AG04449 (cell line): ENCODE data around the gene PLEKHM3.

Source experiments
- CTCF ChIA-PET: fragments of 350-600 bp; formaldehyde crosslinking; extraction: SDS; loops from one replicate; lab custom pipeline; 2021; ENCODE audit warnings: antibody characterized with exemption; lab: Yijun Ruan, JAX
- POLR2A ChIA-PET: fragments of 400-600, 350-600 bp; formaldehyde crosslinking; extraction: SDS; loops from one replicate; lab custom pipeline; 2020; ENCODE audit warnings: antibody characterized with exemption, inconsistent platforms; lab: Yijun Ruan, JAX
- DNase-seq: peaks from one replicate; pipeline ENCODE4 v3.0.0-alpha.2; 2010; ENCODE audit warnings: low read depth, low spot score
- H3K4me3 ChIP-seq: 2 replicates; pipeline ENCODE4 v1.5.1; 2011; ENCODE audit warnings: low read depth, mild to moderate bottlenecking, control low read depth, low read length
- CTCF ChIP-seq: IDR thresholded peaks from one replicate; pipeline ENCODE4 v1.5.1; 2011; ENCODE audit warnings: mild to moderate bottlenecking, moderate library complexity, low read length, control low read depth, inconsistent platforms; ENCODE audit not compliant: insufficient read depth; ENCODE audit errors: missing control alignments

Gene PLEKHM3

DNA sequence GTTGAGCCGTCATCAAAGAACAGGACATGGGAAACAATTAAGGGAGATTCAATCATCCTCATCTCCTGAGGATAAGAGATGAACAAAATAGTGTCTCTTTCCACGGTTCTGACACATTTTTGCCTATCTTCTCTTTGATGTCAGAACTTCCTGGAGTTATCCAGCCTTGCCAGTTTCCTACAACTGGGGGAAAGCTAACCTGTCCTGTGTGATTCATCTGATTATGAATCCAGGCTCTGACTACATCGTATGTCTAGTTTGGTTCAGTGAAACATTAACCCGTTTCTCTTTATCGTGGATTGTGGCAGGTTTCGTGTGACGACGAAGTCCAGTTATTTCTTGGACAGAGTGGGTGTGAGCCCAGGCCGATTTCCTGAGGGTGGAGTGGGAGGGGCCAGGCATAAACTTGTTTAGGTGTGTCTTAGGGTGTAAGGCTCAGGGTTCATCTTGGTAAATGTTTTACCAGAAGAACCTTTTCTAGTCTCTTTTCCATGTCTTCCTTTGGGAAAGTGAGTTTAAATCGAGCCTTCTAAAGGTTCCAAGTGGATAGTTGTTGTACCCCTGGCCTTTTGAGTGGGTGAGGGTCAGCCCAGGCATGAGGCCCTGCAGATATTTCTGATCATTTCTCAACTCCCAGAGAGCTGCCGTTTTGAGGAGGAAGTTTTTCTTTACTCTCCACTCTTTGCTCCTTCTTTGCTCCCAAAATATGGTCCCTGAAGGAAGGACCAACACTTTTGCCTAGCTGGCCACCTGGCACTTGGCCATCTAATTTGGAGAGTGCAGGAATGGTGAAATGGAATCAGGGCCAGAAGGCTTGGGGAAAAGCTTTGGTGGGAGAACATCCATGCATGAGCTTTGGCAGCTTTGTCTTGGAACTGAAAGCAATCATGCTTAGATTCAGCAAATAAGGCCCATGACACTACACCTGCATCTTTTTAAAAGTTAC, 205.2 kb downstream of the PLEKHM3 start:
- no peak for DNase-seq
- ChIA-PET CTCF (interaction anchor here (1.4 to 2.3 kb wide), 2 partner anchors 74 to 220 kb away, joined by 3 to 8 read pairs; no protein-coding TSS in a partner anchor), POLR2A (no interaction called here)
- no peak for TF ChIP-seq CTCF
- no peak overlapping the region for H3K4me3 ChIP-seq

DNA sequence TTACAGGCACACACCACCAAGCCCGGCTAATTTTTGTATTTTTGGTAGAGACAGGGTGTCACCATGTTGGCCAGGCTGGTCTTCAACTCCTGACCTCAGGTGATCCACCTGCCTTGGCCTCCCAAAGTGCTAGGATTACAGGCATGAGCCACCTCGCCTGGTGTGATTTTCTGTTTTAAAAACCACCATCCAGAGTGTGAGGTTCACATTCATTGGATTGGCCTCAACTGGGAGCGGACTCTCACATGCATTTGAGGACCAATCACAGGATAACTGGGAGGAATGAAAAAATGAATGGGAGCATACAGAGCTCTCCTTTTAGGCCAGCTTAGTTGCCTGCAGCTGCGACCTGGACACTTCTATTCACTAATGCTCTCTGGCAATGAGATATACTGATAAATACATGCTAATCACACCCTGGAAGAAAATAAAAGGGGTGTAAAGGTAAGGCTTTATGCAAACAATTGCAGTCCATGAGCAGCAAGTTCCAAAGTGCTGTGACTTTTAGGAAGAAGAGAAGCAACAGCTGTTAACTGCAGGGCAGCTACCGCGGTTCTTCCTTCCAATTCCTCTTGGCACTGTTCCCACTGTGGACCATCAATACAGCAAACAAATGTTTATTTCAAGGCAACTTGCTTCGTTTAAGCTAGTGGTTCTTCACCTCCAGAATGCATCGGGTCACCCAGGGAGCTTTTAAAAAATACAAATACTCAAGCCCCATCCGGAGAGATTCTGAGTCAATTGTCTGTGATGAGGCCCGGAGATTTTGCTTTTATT, 206.1 kb downstream of the PLEKHM3 start:
- no peak for TF ChIP-seq CTCF
- POLR2A ChIA-PET: no interaction called here
- CTCF ChIA-PET: interaction anchor here (2.3 kb wide), 1 partner anchor 221 kb away, joined by 8 read pairs; no protein-coding TSS in a partner anchor
- no peak overlapping the region for H3K4me3 ChIP-seq
- no peak for DNase-seq

DNA sequence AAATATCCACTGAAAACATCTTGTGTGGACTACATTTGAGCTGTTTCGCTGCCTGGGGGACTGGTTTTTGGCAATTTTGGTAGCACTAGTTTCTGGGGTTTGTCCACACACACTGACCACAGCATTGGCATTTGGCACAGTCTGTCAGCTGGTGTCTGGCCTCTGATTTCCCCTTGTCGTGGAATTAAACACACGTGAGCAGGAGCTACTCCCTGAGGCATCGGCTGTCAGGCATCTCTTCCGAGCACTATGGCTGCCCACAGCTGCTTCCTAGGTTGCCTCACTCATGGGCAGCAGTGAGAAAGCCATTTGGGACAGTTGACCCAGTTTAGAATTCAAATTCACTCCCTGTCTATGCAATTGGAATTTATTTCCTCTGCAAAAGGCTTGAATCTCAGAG, 208.8 kb downstream of the PLEKHM3 start:
- no peak for DNase-seq
- CTCF ChIA-PET: interaction anchor here (1.5 kb wide), 1 partner anchor 46 kb away, joined by 3 read pairs; the partner anchor contains the start of gene FZD5
- H3K4me3 ChIP-seq: no peak overlapping the region
- POLR2A ChIA-PET: no interaction called here
- no peak for TF ChIP-seq CTCF

DNA sequence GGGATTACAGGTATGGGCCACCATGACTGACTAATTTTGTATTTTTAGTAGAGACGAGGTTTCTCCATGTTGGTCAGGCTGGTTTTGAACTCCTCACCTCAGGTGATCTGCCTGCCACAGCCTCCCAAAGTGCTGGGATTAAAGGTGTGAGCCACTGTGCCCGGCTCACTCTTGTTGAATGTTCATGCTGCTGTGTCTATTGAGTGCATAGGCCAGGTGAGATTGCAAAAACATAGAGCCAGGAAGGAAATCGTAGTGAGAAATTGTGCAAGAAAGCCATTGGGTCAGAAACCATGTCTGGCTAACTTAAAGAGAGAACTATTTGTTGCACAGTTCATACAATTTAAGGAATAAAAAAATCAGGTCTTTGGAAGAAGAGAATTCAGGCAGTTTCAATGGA, 210.1 kb downstream of the PLEKHM3 start:
- H3K4me3 ChIP-seq: no peak overlapping the region
- POLR2A ChIA-PET: no interaction called here
- no peak for TF ChIP-seq CTCF
- DNase-seq: no peak
- CTCF ChIA-PET: no interaction called here

DNA sequence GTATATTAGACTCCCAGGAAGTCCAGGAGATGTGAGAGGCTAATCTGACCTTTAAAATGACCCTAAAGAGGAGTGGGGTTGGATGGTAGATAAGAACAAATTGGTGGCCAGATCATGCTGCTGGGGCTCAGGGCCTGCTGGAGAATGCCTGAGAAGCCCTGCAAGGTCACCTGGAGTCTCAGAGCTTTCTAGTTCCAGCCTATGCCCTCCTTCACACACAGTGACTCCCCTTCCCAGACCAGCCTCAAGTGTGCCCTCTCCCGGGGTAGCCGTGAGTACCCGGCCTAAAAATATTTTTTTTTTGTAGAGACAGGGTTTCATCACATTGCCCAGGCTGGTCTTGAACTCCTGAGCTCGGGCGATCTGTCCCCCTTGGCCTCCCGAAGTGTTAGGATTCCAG, 211.4 kb downstream of the PLEKHM3 start:
- POLR2A ChIA-PET: no interaction called here
- CTCF ChIA-PET: interaction anchor here (0.9 to 1.6 kb wide), 2 partner anchors 9 to 15 kb away, joined by 3 read pairs; no protein-coding TSS in a partner anchor
- DNase-seq: no peak
- no peak for TF ChIP-seq CTCF
- no peak overlapping the region for H3K4me3 ChIP-seq
